ENCODE results near the gene GRID2. TPM values are rescaled to one million over a fixed set of nuclear protein-coding genes. Genes with fewer than 3 reads are reported as not detected.

Gene GRID2
- total and polyA plus RNA-seq, 10 of the 15 experiments (the other 5 are each of a cell fraction or from before 2014, with no cell fraction given): not detected

GRCh38 chr4:93501244-93501643, 1197.5 kb downstream of the GRID2 start:
- BruUV-seq (replicated peaks): no TSS peak
- POLR2A ChIA-PET: no interaction called here
- H3K27me3 ChIP-seq (replicated peaks in 1 of 2; ENCODE audit: control insufficient read depth in 2 of 2, insufficient read depth in 2 of 2, low read length in 1 of 2): no peaks in the 10 kb centered on the region
- intact Hi-C loops (cut with micrococcal nuclease; ENCODE audit: unreplicated experiment) (no loop called here), in situ Hi-C loops (cut with MboI) (no loop called here)
- H4K20me1 ChIP-seq (ENCODE audit: control insufficient read depth, insufficient read depth): no peaks in the 10 kb centered on the region
- 0% methylated on average over 3 of the region's 3 CpGs for WGBS (ENCODE audit: insufficient coverage, insufficient replicate concordance, low lambda C conversion rate, missing lambda C conversion rate)
- H3K27ac ChIP-seq (ENCODE audit: control insufficient read depth, insufficient read depth): no peak overlapping the region
- RAD21 ChIA-PET (ENCODE audit: unreplicated experiment): no interaction called here
- SMC1A ChIA-PET (ENCODE audit: uncharacterized antibody, unreplicated experiment): no interaction called here
- TF ChIP-seq FOXK2 (IDR thresholded peaks at IDR 0.05): no peak
- no peak for TF ChIP-seq POLR2AphosphoS2 (IDR thresholded peaks at IDR 0.05; ENCODE audit: low read depth, low read length)
- TF ChIP-seq, protein P1, sequence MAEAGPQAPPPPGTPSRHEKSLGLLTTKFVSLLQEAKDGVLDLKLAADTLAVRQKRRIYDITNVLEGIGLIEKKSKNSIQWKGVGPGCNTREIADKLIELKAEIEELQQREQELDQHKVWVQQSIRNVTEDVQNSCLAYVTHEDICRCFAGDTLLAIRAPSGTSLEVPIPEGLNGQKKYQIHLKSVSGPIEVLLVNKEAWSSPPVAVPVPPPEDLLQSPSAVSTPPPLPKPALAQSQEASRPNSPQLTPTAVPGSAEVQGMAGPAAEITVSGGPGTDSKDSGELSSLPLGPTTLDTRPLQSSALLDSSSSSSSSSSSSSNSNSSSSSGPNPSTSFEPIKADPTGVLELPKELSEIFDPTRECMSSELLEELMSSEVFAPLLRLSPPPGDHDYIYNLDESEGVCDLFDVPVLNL (IDR thresholded peaks at IDR 0.05; ENCODE audit: low read depth, low read length): no peak
- TF ChIP-seq MYC (IDR thresholded peaks at IDR 0.05; ENCODE audit: insufficient read depth, insufficient read length, insufficient replicate concordance, low read length, severe bottlenecking): no peak
- TF ChIP-seq MTA3 (IDR thresholded peaks at IDR 0.05; ENCODE audit: borderline replicate concordance, low read length): no peak
- TF ChIP-seq ZBTB11 (CRISPR knock-in tag; IDR thresholded peaks at IDR 0.05): no peak
- no peak for TF ChIP-seq SKIL (IDR thresholded peaks at IDR 0.05; ENCODE audit: low read depth, poor library complexity, severe bottlenecking)
- TF ChIP-seq NFIC (IDR thresholded peaks at IDR 0.05; ENCODE audit: low read depth, low read length): no peak
- TF ChIP-seq EGR1 (IDR thresholded peaks at IDR 0.05; ENCODE audit: borderline replicate concordance in 1 of 2, low read depth in 2 of 2, low read length in 2 of 2): no peak
- no peak for TF ChIP-seq RUNX3 (IDR thresholded peaks at IDR 0.05; ENCODE audit: low read length)
- TF ChIP-seq MYB (IDR thresholded peaks at IDR 0.05; ENCODE audit: borderline replicate concordance, low read depth, low read length): no peak
- TF ChIP-seq IKZF2 (IDR thresholded peaks at IDR 0.05): no peak
- no peak for TF ChIP-seq GABPA (IDR thresholded peaks at IDR 0.05; ENCODE audit: low read depth)
- no peaks in the 10 kb centered on the region for H3K4me1 ChIP-seq (ENCODE audit: control insufficient read depth, insufficient read depth, low read length)
- H3K4me3 ChIP-seq: no peak overlapping the region
- CTCF ChIA-PET: no interaction called here
- ATAC-seq: no peak
- no peak overlapping the region for H3K9ac ChIP-seq (ENCODE audit: control insufficient read depth, insufficient read depth, low read length)
- no peak for FAIRE-seq
- no peak for DNase-seq (ENCODE audit: low read depth, low spot score)
- no peaks in the 10 kb centered on the region for H3K36me3 ChIP-seq (ENCODE audit: control insufficient read depth in 2 of 2, insufficient read depth in 2 of 2, low read length in 1 of 2)
- H2AFZ ChIP-seq (ENCODE audit: control insufficient read depth, low read depth, low read length): no peak overlapping the region
- no peak overlapping the region for H3K4me2 ChIP-seq (ENCODE audit: control insufficient read depth, insufficient read depth)
- H3K9me3 ChIP-seq (replicated peaks; ENCODE audit: control insufficient read depth, insufficient read depth, low read length): no peaks in the 10 kb centered on the region
- no peaks in the 10 kb centered on the region for H3K79me2 ChIP-seq (ENCODE audit: control insufficient read depth, insufficient read depth, low read length)

Measured in GM12878 (cell line).